ENCODE results near the gene RBM15.

RBM15 gene

GRCh38 chr1:110355321-110355720, 16.1 kb downstream of the RBM15 start:
- no peak for DNase-seq

- DNase-seq, result no peak
Measured at GRCh38 chr1:110356379-110356778, 17.2 kb downstream of the RBM15 start.

- no peak for DNase-seq
Measured at GRCh38 chr1:110360431-110360830, 21.3 kb downstream of the RBM15 start.

GRCh38 chr1:110361856-110362255, 22.7 kb downstream of the RBM15 start:
- no peak for DNase-seq

- no peak for DNase-seq
Measured at GRCh38 chr1:110364221-110364620, 25.0 kb downstream of the RBM15 start.

GRCh38 chr1:110370827-110371226, 31.6 kb downstream of the RBM15 start:
- no peak for DNase-seq

- no peak for DNase-seq
Measured at GRCh38 chr1:110375490-110375889, 36.3 kb downstream of the RBM15 start.

- DNase-seq, result no peak
Measured at GRCh38 chr1:110380672-110381283, 41.6 kb downstream of the RBM15 start.

GRCh38 chr1:110383251-110383990, 44.2 kb downstream of the RBM15 start:
- no peak for DNase-seq

- DNase-seq, result no peak
Measured at GRCh38 chr1:110384581-110385321, 45.6 kb downstream of the RBM15 start.

GRCh38 chr1:110385369-110385768, 46.2 kb downstream of the RBM15 start:
- no peak for DNase-seq

- DNase-seq, result no peak
Measured at GRCh38 chr1:110387048-110387754, 48.0 kb downstream of the RBM15 start.

GRCh38 chr1:110390096-110390495, 50.9 kb downstream of the RBM15 start:
- no peak for DNase-seq

- DNase-seq, result no peak
Measured at GRCh38 chr1:110390692-110391245, 51.6 kb downstream of the RBM15 start, which contains the start of gene SLC16A4. Gene SLC16A4 (minus strand): TSS chr1:110391026. CDS start chr1:110389323, 1,703 bp downstream.

- no peak for DNase-seq
Measured at GRCh38 chr1:110393286-110393685, 54.1 kb downstream of the RBM15 start.

GRCh38 chr1:110393691-110394492, 54.7 kb downstream of the RBM15 start:
- DNase-seq, result no peak

- no peak for DNase-seq
Measured at GRCh38 chr1:110394493-110394820, 55.3 kb downstream of the RBM15 start.
